HepG2 (cell line): ENCODE results near the gene SLC35B2. TPM values are rescaled to one million over a fixed set of nuclear protein-coding genes. Genes with fewer than 3 reads are reported as not detected.

ENCODE experiments used
- HOXA3 ChIP-seq: sonication (generic); formaldehyde crosslinking; IDR thresholded peaks from 2 replicates; pipeline ENCODE4 v1.5.0; 2020; ENCODE audit warnings: missing genetic modification reagents
- MAF1 ChIP-seq: sonication (generic); formaldehyde crosslinking; IDR thresholded peaks from 2 replicates; pipeline ENCODE4 v1.5.0; 2020; ENCODE audit warnings: missing genetic modification reagents, borderline replicate concordance
- MEIS2 ChIP-seq: sonication (generic); formaldehyde crosslinking; IDR thresholded peaks from 2 replicates; pipeline ENCODE4 v1.9.0; 2021; ENCODE audit warnings: mild to moderate bottlenecking, missing genetic modification reagents
- STAG1 ChIP-seq: sonication (generic); formaldehyde crosslinking; IDR thresholded peaks from 2 replicates; pipeline ENCODE4 v1.4.0; 2020; ENCODE audit warnings: missing genetic modification reagents
- SUZ12 ChIP-seq: fragments of 150-350 bp; IDR thresholded peaks from 2 replicates; pipeline ENCODE4 v1.6.1; 2014; ENCODE audit warnings: low read depth, low read length
- ZNF33B ChIP-seq: sonication (generic); formaldehyde crosslinking; IDR thresholded peaks from 2 replicates; pipeline ENCODE4 v1.5.1; 2020; ENCODE audit warnings: mild to moderate bottlenecking, missing genetic modification reagents
- polyA plus RNA-seq, 8 experiments: library from polyadenylated mRNA; depleted of rRNA in 3 of 8; stranded (reverse) in 7 of 8; unstranded in 1 of 8; fragments of >200 nt; fragmentation: Illumina TruSeq in 4 of 8; extraction: Trizol in 4 of 8; gene quantifications; 2 replicates each; pipeline versions ENCODE4 v1.2.1 to v1.2.3, GENCODE V29; 2011 to 2016; ENCODE audit warnings: low read depth in 4 of 8, missing spikeins in 1 of 8, mixed read lengths in 1 of 8; ENCODE audit not compliant: insufficient read depth in 1 of 8
- total RNA-seq, 5 experiments: library from RNA; depleted of rRNA; stranded (reverse); fragments of >200 nt; fragmentation: Illumina TruSeq; extraction: Trizol; gene quantifications; 2 replicates each; pipeline ENCODE4 v1.2.3, GENCODE V29; 2016; ENCODE audit warnings: low read depth in 1 of 5
- TF ChIP-seq, protein P1 (sequence below): sonication (generic); formaldehyde crosslinking; IDR thresholded peaks from one replicate; pipeline ENCODE4 v1.5.1; 2020; ENCODE audit warnings: mild to moderate bottlenecking, missing genetic modification reagents; ENCODE audit errors: not compliant biosample characterization
- TF ChIP-seq, protein P2 (sequence below): sonication (generic); formaldehyde crosslinking; IDR thresholded peaks from 2 replicates; pipeline ENCODE4 v1.4.0; 2020; ENCODE audit warnings: low read depth, missing genetic modification reagents

The SLC35B2 gene
- total and polyA plus RNA-seq, 2 of the 13 experiments (the other 11 are each of a cell fraction or from before 2014, with no cell fraction given): 61.1 to 148 TPM

DNA sequence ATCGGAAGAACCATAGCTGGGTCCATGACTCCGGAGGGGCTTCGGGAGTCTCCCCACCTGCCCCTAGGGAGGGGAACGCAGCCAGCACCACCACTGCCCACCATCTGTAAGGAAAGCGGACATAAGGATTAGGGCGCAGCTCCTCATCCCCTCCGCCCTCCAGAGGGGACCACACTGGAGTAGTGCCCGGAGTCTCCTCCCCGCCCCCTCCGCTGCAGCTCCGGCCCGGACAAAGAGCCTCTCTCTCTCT lies 628 bp downstream of the SLC35B2 start (continued):
- TF ChIP-seq, protein P1, sequence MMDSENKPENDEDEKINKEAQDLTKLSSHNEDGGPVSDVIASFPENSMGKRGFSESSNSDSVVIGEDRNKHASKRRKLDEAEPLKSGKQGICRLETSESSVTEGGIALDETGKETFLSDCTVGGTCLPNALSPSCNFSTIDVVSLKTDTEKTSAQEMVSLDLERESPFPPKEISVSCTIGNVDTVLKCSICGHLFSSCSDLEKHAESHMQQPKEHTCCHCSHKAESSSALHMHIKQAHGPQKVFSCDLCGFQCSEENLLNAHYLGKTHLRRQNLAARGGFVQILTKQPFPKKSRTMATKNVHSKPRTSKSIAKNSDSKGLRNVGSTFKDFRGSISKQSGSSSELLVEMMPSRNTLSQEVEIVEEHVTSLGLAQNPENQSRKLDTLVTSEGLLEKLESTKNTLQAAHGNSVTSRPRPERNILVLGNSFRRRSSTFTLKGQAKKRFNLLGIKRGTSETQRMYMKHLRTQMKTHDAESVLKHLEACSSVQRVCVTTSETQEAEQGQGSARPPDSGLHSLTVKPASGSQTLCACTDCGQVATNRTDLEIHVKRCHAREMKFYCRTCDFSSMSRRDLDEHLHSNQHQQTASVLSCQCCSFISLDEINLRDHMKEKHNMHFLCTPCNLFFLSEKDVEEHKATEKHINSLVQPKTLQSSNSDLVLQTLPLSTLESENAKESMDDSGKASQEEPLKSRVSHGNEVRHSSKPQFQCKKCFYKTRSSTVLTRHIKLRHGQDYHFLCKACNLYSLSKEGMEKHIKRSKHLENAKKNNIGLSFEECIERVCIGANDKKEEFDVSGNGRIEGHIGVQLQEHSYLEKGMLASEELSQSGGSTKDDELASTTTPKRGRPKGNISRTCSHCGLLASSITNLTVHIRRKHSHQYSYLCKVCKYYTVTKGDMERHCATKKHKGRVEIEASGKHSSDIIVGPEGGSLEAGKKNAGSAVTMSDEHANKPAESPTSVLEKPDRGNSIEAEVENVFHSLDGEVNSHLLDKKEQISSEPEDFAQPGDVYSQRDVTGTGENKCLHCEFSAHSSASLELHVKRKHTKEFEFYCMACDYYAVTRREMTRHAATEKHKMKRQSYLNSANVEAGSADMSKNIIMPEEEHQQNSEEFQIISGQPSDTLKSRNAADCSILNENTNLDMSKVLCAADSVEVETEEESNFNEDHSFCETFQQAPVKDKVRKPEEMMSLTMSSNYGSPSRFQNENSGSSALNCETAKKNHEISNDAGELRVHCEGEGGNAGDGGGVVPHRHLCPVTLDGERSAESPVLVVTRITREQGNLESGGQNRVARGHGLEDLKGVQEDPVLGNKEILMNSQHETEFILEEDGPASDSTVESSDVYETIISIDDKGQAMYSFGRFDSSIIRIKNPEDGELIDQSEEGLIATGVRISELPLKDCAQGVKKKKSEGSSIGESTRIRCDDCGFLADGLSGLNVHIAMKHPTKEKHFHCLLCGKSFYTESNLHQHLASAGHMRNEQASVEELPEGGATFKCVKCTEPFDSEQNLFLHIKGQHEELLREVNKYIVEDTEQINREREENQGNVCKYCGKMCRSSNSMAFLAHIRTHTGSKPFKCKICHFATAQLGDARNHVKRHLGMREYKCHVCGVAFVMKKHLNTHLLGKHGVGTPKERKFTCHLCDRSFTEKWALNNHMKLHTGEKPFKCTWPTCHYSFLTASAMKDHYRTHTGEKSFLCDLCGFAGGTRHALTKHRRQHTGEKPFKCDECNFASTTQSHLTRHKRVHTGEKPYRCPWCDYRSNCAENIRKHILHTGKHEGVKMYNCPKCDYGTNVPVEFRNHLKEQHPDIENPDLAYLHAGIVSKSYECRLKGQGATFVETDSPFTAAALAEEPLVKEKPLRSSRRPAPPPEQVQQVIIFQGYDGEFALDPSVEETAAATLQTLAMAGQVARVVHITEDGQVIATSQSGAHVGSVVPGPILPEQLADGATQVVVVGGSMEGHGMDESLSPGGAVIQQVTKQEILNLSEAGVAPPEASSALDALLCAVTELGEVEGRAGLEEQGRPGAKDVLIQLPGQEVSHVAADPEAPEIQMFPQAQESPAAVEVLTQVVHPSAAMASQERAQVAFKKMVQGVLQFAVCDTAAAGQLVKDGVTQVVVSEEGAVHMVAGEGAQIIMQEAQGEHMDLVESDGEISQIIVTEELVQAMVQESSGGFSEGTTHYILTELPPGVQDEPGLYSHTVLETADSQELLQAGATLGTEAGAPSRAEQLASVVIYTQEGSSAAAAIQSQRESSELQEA (CRISPR knock-in tag): peak; percentile 78
- TF ChIP-seq HOXA3 (CRISPR knock-in tag): peak; percentile 29; the same call in 1 of the 2 replicates
- no peak for TF ChIP-seq STAG1 (CRISPR knock-in tag)
- peak; percentile 71; the same call in 1 of the 2 replicates for TF ChIP-seq MAF1 (CRISPR knock-in tag)
- 0 out of 2 replicates have a peak, but pooled peaks have one; percentile 78 for TF ChIP-seq ZNF33B (CRISPR knock-in tag)
- TF ChIP-seq SUZ12: no peak
- TF ChIP-seq, protein P2, sequence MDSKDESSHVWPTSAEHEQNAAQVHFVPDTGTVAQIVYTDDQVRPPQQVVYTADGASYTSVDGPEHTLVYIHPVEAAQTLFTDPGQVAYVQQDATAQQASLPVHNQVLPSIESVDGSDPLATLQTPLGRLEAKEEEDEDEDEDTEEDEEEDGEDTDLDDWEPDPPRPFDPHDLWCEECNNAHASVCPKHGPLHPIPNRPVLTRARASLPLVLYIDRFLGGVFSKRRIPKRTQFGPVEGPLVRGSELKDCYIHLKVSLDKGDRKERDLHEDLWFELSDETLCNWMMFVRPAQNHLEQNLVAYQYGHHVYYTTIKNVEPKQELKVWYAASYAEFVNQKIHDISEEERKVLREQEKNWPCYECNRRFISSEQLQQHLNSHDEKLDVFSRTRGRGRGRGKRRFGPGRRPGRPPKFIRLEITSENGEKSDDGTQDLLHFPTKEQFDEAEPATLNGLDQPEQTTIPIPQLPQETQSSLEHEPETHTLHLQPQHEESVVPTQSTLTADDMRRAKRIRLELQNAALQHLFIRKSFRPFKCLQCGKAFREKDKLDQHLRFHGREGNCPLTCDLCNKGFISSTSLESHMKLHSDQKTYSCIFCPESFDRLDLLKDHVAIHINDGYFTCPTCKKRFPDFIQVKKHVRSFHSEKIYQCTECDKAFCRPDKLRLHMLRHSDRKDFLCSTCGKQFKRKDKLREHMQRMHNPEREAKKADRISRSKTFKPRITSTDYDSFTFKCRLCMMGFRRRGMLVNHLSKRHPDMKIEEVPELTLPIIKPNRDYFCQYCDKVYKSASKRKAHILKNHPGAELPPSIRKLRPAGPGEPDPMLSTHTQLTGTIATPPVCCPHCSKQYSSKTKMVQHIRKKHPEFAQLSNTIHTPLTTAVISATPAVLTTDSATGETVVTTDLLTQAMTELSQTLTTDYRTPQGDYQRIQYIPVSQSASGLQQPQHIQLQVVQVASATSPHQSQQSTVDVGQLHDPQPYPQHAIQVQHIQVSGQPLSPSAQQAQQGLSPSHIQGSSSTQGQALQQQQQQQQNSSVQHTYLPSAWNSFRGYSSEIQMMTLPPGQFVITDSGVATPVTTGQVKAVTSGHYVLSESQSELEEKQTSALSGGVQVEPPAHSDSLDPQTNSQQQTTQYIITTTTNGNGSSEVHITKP: 0 out of 2 replicates have a peak, but pooled peaks have one; percentile 58
- TF ChIP-seq MEIS2 (CRISPR knock-in tag): peak; percentile 50; the same call in 1 of the 2 replicates
